ENCODE results near the gene CTIF.

DNA sequence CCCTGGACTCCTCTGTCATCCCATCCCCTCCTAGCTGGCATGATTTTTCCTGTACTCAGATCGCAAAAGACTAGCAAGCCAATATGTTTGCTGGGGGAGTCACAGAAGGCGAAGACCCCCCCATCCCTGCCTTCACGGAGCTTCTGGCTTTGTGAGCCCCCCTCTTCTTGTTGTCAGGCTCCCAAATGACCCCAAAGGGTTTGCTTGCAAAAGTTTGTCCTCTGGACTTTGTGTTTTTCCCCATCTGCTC lies 242.0 kb downstream of the CTIF start:
- TF ChIP-seq, protein P1, sequence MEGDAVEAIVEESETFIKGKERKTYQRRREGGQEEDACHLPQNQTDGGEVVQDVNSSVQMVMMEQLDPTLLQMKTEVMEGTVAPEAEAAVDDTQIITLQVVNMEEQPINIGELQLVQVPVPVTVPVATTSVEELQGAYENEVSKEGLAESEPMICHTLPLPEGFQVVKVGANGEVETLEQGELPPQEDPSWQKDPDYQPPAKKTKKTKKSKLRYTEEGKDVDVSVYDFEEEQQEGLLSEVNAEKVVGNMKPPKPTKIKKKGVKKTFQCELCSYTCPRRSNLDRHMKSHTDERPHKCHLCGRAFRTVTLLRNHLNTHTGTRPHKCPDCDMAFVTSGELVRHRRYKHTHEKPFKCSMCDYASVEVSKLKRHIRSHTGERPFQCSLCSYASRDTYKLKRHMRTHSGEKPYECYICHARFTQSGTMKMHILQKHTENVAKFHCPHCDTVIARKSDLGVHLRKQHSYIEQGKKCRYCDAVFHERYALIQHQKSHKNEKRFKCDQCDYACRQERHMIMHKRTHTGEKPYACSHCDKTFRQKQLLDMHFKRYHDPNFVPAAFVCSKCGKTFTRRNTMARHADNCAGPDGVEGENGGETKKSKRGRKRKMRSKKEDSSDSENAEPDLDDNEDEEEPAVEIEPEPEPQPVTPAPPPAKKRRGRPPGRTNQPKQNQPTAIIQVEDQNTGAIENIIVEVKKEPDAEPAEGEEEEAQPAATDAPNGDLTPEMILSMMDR (IDR thresholded peaks at IDR 0.05; ENCODE audit: low read depth, low read length): no peak
- TF ChIP-seq EZH2phosphoT487 (IDR thresholded peaks at IDR 0.05; ENCODE audit: low read depth): no peak
